GM12872 (cell line): Measurements from ENCODE around the gene PTPRK.

Experiments
- CTCF ChIP-seq: IDR thresholded peaks from 3 replicates; pipeline ENCODE4 v1.5.1; 2011; ENCODE audit warnings: low read depth, mild to moderate bottlenecking, low read length, moderate library complexity; ENCODE audit not compliant: insufficient read depth

The PTPRK gene

GRCh38 chr6:128121610-128122009, 398.8 kb downstream of the PTPRK start:
- TF ChIP-seq CTCF: no peak

- TF ChIP-seq CTCF: no peak
Measured at GRCh38 chr6:128121190-128121589, 399.2 kb downstream of the PTPRK start.

GRCh38 chr6:128118401-128118800, 402.0 kb downstream of the PTPRK start:
- TF ChIP-seq CTCF: no peak

- TF ChIP-seq CTCF: no peak
Measured at GRCh38 chr6:128117916-128118315, 402.5 kb downstream of the PTPRK start.

- TF ChIP-seq CTCF: no peak
Measured at GRCh38 chr6:128114164-128114563, 406.2 kb downstream of the PTPRK start.

- TF ChIP-seq CTCF: no peak
Measured at GRCh38 chr6:128112494-128112893, 407.9 kb downstream of the PTPRK start.

- TF ChIP-seq CTCF: no peak
Measured at GRCh38 chr6:128111096-128111495, 409.3 kb downstream of the PTPRK start.

GRCh38 chr6:128107682-128108081, 412.7 kb downstream of the PTPRK start:
- TF ChIP-seq CTCF: no peak
